ENCODE results near the gene SEMA4G.
"Not testable (repeated sequence)": the region's sequence is repeated elsewhere in the genome, so short reads cannot be mapped to it uniquely, and the experiment has no call there.

SEMA4G gene

DNA sequence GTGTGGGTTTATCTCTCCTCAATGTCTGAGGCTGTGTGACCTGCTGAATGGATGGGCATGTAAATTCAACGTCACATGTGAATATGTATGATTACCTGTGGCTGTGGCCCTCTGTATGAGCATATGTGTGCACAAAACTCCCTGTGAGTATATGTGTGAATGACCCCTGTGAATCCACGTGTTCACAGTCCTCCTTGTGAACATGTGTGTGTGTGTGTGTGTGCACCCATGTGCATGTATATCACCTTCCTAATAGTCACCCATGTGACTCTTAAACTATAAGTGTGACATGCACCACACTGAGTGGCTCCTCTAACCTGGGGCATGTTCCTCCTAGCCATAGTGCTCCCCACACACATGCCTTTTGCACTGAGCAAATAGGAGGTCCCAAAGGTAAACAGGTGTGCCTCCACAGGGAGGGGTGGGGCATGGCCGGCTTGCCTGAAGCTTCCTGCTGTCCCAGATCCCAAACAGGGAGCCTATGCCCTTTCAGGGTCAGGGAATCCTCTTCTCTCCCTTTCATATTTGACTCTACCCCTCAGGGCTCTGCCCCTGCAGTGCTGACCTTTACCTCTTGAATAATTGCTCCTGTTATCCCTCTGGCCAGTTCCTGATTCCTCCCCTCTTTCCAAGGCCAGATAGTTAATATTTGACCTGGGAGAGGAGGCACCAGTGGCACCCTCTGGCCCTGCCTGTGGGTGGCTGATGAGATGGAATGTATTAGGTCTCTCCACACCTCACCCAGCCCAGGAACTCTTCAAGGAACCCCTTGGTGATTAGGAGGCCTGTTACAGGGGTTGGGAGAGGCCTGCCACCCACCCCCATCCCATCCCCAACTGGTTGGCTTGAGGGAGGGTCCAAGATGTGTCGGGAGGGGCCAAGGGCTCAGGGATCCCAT lies 1.9 kb downstream of the SEMA4G start:
- DNase-seq (ENCODE audit: low read depth): no peak

DNA sequence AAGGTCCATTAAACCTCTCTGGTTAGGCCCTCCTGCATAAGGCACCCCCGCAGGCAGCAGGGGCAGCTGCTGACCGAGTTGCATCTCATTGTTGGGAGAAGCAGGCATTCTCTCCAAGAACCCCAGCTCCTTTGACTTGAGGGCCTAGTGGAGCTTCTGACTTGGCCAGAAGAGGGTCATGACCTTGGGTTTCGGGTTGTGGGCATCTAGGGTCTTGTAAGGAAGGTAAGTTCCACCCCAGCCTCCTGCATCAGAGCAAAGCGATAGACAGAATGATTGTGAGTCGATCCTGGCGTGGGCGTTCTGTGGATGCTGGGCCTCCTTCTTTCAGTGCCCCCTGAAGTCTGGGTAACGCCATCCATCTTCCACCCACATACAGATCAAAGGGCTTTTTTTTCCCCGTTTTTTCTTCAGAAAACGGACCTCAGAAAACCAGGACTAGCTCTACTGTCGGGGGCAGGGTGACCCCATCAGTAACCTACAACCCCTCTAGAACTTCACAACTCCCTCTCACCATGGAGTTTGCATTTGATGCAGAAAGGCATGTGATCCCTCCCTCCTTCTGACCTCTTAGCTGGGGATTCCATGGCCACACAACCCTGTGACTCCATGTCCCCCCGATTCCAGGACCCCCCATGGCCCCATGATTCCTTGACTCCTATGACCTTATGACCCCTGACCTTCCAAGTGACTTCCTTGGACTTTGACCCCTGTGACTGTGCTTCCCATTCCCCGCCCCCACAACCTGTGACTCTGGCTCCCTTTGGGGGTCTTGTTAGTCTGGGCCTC lies 3.0 kb downstream of the SEMA4G start:
- DNase-seq (ENCODE audit: low read depth): no peak

DNA sequence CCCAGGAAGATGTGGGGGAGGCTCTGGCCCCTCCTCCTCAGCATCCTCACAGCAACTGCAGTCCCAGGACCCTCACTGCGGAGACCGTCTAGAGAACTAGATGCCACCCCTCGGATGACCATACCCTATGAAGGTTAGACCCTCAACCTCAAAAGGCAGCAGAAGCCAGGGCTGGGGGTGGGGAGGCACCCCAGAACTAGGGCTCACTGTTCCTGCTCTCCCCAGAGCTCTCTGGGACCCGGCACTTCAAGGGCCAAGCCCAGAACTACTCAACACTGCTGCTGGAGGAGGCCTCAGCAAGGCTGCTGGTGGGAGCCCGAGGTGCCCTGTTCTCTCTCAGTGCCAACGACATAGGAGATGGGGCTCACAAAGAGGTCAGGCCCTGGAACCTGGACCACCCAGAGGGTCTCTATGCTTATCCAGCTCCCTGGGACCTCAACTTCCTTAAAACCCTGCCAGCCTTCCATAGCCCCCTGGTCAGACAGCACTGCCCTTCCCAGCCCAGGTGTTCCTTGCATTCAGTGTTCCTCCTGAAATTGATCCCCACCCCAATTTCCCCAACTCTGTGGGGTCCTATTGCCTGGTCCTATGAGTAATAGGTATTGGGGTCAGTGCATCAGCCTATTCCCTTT lies 3.7 kb downstream of the SEMA4G start:
- no peak for DNase-seq (ENCODE audit: low read depth)

DNA sequence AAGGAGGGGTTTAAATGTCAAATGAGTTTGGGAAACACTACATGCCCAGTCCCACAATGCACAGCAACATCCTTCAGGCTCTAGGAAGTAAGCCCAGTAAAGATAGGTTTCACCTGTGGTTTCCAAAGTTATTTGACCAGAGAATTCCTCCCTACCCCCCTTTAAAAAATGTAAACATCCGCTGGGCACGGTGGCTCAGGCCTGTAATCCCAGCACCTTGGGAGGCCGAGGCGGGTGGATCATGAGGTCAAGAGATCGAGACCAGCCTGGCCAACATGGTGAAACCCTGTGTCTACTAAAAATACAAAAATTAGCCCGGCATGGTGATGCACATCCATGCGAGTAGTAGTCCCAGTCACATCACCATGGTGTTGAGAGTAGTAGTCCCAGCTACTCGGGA lies 6.1 kb downstream of the SEMA4G start:
- DNase-seq (ENCODE audit: low read depth): not testable (repeated sequence)

DNA sequence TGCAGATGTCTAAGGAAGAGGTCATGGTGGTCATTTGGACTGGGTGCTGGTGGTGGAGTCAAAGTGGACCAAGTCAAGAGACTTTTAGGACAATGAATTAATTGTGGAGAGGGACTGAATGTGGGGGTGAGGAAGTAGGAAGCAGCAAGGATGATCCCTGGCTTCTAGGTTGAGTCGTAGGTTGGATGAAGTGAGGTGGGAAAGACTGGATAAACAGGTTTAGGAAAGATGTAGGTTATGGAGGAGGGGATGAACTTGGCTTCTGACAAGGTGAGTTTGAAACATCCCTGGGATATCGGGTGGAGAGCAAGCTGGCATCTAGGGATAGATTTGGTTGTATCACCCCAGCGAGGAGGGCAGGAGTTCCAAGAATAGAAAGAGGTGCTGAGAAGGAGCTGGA lies 7.6 kb downstream of the SEMA4G start:
- DNase-seq (ENCODE audit: low read depth): no peak

DNA sequence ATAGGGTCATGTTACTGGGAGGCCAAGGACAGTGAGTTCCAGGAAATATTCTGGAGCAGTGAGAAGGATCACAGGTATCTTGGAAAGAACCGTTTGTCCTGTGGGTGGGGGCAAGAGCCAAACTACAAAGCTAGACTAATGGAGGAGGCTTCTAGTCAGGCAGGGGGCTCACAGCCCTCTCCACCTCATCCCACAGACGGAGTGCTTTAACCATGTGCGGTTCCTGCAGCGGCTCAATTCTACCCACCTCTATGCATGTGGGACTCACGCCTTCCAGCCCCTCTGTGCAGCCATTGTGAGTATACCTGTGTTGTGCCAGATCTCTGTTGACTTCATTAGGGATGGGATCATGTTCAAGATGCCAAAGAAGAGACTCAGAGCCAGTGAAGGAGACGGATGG lies 8.1 kb downstream of the SEMA4G start:
- DNase-seq (ENCODE audit: low read depth): no peak

DNA sequence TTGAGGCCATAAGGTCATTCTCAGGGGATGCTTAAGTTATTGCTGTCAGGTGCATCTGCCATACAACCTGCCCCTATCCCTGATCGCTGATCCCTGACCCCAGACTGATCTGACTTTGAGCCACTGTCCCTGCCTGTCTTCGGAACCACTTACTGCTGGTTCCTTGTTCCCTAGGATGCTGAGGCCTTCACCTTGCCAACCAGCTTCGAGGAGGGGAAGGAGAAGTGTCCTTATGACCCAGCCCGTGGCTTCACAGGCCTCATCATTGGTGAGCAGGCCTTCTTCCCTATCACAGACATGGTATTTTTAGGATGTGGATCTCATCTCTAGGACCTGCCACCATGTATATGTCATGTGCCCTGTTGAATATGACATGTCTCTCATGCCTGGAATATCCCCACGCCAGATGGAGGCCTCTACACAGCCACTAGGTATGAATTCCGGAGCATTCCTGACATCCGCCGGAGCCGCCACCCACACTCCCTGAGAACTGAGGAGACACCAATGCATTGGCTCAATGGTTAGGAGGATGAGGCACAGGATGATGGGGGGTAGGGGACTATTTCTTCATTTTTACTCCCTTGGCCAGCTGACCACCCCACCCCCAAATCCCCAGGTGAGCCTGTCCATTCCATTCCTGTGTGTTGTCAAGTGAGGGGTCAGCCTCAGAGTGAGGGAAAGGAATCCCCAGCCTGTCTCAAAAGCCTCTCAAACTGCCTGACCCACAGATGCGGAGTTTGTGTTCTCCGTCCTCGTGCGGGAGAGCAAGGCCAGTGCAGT lies 9.0 kb downstream of the SEMA4G start:
- DNase-seq (ENCODE audit: low read depth): no peak

DNA sequence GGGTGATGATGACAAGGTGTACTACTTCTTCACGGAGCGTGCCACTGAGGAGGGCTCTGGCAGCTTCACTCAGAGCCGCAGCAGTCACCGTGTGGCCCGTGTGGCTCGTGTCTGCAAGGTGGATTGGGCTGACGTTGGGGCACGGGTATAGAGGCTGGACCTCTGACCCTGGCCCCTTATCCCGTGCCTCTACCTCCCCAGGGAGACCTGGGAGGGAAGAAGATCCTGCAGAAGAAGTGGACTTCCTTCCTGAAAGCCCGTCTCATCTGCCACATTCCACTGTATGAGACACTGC lies 9.5 kb downstream of the SEMA4G start:
- no peak for DNase-seq (ENCODE audit: low read depth)

DNA sequence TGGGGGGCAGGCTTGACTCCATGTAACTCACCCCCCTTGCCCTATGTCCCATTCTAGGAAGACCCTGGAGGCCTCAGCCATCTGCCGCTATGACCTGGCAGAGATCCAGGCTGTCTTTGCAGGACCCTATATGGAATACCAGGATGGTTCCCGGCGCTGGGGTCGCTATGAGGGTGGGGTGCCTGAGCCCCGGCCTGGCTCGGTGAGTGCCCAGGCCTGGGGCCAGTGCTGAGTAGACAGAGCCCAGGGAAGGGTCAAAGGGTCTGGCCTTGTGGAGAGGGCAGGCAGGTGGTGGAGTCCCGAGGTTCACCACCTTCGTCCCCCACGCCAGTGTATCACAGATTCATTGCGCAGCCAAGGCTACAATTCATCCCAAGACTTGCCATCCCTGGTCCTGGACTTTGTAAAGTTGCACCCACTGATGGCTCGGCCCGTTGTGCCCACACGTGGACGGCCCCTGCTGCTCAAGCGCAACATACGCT lies 10.5 kb downstream of the SEMA4G start:
- no peak for DNase-seq (ENCODE audit: low read depth)

DNA sequence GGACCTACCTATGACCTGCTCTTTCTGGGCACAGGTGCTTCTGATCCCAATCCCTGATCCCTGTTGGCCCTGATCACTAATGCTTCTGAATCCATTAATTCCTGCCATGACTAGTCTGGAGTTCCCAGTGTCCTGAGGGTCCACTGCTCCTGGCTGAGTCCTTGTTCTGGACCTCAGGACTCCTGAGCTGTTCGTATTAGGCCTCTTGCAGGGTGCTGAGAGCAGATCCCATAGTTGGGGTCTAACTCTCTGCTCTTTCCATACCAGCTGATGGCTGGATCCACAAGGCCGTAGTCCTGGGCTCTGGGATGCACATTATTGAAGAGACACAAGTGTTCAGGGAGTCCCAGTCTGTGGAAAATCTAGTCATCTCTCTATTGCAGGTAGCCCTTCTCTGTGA lies 11.0 kb downstream of the SEMA4G start:
- no peak for DNase-seq (ENCODE audit: low read depth)

DNA sequence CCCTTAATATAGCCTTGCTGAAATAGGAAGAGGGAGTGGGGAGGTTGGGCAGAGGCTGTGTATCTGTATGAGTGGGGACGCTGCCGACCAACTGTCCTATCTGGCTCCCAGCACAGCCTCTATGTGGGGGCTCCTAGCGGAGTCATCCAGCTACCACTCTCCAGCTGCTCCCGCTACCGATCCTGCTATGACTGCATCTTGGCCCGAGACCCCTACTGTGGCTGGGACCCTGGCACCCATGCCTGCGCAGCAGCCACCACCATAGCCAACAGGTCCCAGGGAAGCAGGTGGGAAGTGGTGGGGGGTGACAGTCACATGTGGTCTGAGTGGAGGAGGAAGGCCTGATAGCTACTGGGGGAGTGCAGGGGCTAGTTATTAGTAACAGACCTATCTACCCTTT lies 11.4 kb downstream of the SEMA4G start:
- DNase-seq (ENCODE audit: low read depth): no peak

DNA sequence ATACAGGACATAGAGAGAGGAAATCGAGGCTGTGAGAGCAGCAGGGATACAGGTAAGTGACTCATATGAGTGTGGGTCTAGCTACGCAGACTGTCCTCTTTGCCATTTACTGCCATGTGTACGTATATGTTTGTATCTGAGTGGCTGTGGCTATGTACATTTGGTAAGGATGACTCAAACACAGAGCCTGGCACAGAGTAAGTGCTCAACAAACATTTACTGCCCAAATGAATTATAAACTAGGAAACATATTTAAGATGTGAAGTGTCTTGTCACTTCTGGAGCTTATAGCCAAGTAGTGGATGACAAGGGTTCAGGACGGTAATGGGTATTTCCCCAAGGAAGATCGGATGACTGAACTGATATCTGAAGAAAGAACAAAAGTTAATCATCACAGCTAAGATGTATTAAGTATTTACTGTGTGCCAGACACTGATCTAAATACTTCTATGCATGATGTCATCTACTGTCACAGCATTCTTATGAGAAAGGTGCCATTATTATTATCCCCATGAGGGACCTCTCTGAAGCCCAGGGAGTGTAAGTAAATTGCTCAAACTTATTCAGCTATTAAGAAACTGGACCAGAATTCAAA lies 12.0 kb downstream of the SEMA4G start:
- no peak for DNase-seq (ENCODE audit: low read depth)

DNA sequence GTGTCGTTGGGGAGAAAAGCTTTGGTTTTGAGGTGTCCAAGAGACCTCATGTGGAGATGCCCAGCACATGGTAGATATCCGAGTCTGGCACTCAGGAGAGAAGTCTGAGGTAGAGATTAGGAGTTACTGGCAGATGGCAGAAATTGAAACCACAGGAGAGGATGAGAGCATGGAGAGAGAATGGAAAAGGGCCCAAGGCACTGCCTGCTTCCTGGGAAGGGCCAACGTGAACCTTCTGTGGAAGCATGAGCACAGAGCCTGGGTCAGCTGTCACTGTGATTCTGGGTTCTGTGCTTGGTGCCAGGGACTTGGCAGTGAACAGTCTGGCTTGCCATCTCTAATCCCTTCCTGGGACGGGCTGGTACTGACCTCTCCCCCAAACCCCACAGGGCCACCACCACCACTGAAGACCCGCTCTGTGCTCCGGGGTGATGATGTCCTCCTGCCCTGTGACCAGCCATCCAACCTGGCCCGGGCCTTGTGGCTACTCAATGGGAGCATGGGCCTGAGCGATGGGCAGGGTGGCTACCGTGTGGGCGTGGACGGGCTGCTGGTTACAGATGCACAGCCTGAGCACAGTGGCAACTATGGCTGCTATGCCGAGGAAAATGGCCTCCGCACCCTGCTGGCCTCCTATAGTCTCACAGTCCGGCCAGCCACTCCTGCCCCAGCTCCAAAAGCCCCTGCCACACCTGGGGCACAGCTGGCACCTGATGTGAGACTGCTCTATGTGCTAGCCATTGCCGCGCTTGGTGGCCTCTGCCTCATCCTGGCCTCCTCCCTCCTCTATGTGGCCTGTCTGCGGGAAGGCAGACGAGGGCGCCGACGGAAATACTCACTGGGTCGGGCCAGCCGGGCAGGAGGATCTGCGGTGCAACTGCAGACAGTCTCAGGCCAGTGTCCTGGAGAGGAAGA lies 13.9 kb downstream of the SEMA4G start:
- DNase-seq (ENCODE audit: low read depth): no peak

DNA sequence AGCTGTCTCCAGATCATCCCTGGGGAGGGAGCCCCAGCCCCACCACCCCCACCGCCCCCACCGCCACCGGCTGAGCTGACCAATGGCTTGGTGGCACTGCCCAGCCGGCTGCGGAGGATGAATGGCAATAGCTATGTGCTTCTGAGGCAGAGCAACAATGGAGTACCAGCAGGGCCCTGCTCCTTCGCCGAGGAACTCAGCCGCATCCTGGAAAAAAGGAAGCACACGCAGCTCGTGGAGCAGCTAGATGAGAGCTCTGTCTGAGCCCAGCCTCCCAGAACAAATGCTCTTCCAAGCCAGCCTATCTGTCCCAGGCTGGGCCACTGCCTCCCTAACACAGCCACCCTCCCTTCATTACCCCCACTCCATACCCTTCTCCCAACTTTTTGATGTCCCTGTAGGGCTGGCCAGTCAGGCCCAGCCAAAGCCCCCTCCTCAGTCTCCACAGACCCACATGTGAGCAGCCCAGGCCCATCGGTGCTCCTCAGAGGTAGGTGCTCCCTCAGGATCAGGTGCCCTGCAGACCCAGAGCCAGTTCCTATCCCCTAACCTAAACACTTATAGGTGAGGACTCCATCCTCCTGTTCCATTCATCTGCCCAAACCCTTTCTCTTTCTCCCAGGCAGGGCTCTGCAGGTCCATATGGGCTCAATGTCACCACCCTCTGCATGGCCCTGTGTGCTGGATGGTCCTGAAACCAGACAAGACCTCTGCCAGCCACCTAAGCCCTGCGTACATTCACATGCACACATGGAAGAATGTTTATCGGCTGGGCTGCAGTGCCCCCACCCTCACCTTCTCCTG lies 14.8 kb downstream of the SEMA4G start:
- no peak for DNase-seq (ENCODE audit: low read depth)

DNA sequence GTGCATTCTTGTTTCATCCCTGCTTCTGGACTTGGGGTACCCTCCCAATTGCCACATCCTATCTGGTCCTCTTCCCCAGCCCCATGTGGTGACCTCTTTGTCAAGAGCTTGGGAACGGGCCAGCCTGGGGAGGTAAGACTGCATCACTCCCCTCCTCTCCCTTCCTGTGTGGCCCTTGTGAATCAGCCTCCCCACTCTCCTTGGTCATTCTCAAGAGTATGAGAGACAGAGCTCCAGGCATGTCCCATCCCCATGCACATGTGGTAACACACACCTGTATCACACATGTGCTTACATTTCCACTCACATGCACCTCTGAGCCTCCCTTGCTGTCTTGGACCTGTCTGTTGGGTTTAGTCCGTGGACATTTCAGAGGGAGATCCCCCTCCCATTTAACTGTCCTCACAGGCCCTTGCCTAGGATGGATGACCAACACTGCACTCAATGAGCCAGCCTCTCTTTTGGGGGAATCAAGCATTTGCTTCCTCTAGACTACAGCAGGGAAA lies 15.4 kb downstream of the SEMA4G start:
- no peak for DNase-seq (ENCODE audit: low read depth)

DNA sequence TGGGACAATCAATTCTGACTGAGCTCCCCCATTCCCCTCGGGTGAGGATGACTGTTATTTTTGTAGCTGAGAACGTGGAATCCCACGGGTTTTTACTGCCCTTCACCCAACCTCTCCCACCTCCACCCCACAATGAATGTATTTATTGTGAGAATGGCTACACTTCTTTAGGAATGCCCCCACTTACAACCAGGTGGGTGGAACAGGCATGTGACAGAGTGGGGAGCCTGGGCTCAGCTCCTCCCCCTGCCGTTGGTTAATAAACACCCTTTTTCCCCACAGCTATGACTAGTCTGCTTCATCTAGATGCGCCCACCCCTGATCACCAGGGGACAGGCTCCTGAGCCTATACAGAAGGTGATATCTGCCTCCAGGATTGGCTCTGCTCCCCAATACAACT lies 16.0 kb downstream of the SEMA4G start:
- no peak for DNase-seq (ENCODE audit: low read depth)

DNA sequence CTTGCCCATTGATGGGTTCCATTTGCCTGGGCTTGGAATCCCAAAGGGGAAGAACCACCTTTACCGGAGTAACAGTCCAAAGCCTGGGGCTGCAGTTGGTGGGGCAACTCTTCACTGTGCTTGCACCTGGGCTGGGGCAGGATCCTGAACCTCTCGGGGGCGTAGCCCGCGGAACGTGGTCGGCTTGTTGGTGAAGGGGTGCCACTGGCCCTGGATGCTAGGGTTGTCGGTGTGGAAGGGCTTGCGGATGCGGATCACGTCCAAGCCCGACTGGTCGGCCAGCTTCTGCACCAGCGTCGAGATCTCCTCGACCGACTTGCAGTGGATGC lies 17.3 kb downstream of the SEMA4G start:
- no peak for DNase-seq (ENCODE audit: low read depth)

DNA sequence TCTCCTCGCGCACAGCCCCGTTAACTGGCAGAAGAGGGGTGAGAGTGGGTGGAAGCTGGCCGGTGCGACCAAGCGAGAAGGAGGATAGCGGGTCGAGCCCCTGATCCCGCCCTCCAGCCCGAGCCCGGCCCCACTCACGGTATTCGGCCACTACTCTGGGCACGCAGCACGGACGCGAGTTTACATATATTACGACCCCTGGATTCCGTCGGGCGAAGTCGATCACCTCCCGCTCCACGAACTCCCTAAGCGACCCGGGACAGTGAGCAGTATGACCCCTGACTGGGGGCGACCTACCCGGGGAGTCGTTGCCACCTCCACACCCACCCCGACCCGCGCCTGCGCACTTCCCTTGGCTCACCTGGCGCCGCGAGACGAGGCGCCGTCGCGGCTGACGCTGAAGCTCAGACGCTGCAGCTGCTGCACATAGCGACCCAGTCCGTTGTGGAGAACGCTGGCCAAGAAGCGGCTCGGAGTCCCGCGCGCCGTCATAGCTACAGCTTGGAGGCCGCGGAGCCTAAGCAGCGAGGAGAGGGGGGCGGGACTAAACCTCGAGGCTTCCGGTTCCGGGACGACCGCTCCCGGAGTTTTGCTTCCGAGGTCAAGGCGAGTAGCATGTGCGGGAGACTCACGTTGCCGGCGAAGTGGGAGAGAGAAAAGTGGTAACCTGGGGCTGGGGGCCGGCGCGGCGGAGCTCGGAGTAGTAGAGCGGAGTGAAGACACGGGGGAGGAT lies 17.8 kb downstream of the SEMA4G start, which contains the start of the genes MRPL43 and TWNK:
TSS of gene MRPL43 (minus strand) at position 546 of the 733 bp plus-strand sequence. CDS start at position 492, 54 bp downstream.
TSS of gene TWNK (plus strand) at position 592 of the 733 bp plus-strand sequence. CDS start 668 bp downstream, outside the sequence.
- DNase-seq (ENCODE audit: low read depth): peak; percentile 77

DNA sequence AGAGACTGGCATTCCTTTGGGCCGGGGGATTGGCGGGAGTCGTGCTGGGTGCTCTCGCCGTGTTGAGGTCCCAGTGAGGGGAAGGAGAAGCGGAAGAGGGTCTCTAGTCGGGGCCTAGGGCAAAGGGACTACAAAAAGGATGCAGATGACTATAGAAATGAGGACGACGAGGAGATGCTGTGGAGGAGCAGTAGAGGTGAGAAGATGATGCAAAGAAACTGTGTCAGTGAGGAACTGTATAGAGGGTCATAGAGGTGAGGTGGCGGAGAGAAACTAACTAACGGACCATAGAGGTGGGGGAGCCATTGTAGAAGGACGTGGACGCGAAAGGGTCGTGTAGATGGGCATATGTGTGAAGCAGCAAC lies 18.4 kb downstream of the SEMA4G start:
- DNase-seq (ENCODE audit: low read depth): no peak
